ENCODE measurements around the gene MAP4K4. TPM values are rescaled to one million over a fixed set of nuclear protein-coding genes. Genes with fewer than 3 reads are reported as not detected.

Gene MAP4K4
- total RNA-seq, 2 donors from 2014 or later: 60.1 to 147 TPM

- Histone ChIP-seq H3K27me3 (replicated peaks; ENCODE audit: insufficient read depth) (no peaks in the 10 kb centered on the region), H3K4me1 (ENCODE audit: control insufficient read depth in 1 of 2, low read depth in 2 of 2) (peaks cover 14 to 26% of the 10 kb centered on the region in 2 donors), H3K36me3 (no peaks in the 10 kb centered on the region), H3K27ac (no peak overlapping the region), H3K9me3 (no peaks in the 10 kb centered on the region), H3K4me3 (no peak overlapping the region)
- DNase-seq (ENCODE audit: low spot score) (no peak), ATAC-seq (ENCODE audit: insufficient number of reproducible peaks, low FRiP score, low read depth) (no peak)
- TF ChIP-seq CTCF (IDR thresholded peaks at IDR 0.05): no peak
These were observed 32.1 kb downstream of the MAP4K4 start for GRCh38 chr2:101729521-101730190.

GRCh38 chr2:101731221-101732054, 33.9 kb downstream of the MAP4K4 start:
- TF ChIP-seq CTCF (IDR thresholded peaks at IDR 0.05): no peak
- ATAC-seq (ENCODE audit: insufficient number of reproducible peaks, low FRiP score, low read depth): no peak

GRCh38 chr2:101732199-101732598, 34.7 kb downstream of the MAP4K4 start:
- no peaks in the 10 kb centered on the region for H3K36me3 ChIP-seq
- ATAC-seq (ENCODE audit: insufficient number of reproducible peaks, low FRiP score, low read depth) (no peak), DNase-seq (ENCODE audit: low spot score) (no peak)
- H3K9me3 ChIP-seq: no peaks in the 10 kb centered on the region
- H3K4me3 ChIP-seq: no peak overlapping the region
- peaks cover 38 to 51% of the 10 kb centered on the region in 2 donors for H3K4me1 ChIP-seq (ENCODE audit: control insufficient read depth in 1 of 2, low read depth in 2 of 2)
- H3K27ac ChIP-seq: no peak overlapping the region
- TF ChIP-seq CTCF (IDR thresholded peaks at IDR 0.05): no peak
- no peaks in the 10 kb centered on the region for H3K27me3 ChIP-seq (replicated peaks; ENCODE audit: insufficient read depth)

More at GRCh38 chr2:101731221-101732054, 33.9 kb downstream of the MAP4K4 start:
- Histone ChIP-seq H3K9me3 (no peaks in the 10 kb centered on the region), H3K36me3 (no peaks in the 10 kb centered on the region), H3K27me3 (replicated peaks; ENCODE audit: insufficient read depth) (no peaks in the 10 kb centered on the region), H3K27ac (no peak overlapping the region), H3K4me1 (ENCODE audit: control insufficient read depth in 1 of 2, low read depth in 2 of 2) (peaks cover 31 to 43% of the 10 kb centered on the region in 2 donors), H3K4me3 (no peak overlapping the region)
- no peak for DNase-seq (ENCODE audit: low spot score)

GRCh38 chr2:101732773-101733256, 35.3 kb downstream of the MAP4K4 start:
- no peak for TF ChIP-seq CTCF (IDR thresholded peaks at IDR 0.05)
- Histone ChIP-seq H3K27ac (no peak overlapping the region), H3K4me3 (no peak overlapping the region), H3K9me3 (no peaks in the 10 kb centered on the region), H3K27me3 (replicated peaks; ENCODE audit: insufficient read depth) (no peaks in the 10 kb centered on the region), H3K4me1 (ENCODE audit: control insufficient read depth in 1 of 2, low read depth in 2 of 2) (peaks cover 38 to 55% of the 10 kb centered on the region in 2 donors), H3K36me3 (no peaks in the 10 kb centered on the region)
- ATAC-seq (ENCODE audit: insufficient number of reproducible peaks, low FRiP score, low read depth): no peak
- no peak for DNase-seq (ENCODE audit: low spot score)
